Fibroblast of lung (primary cell): ENCODE measurements around the gene MYO3B. TPM values are rescaled to one million over a fixed set of nuclear protein-coding genes. Genes with fewer than 3 reads are reported as not detected.

ENCODE experiments used
- DNase-seq, 2 donors: peaks; one replicate each; pipeline versions ENCODE4 v3.0.0 to v3.0.0-alpha.2; 2010; ENCODE audit warnings: low read depth in 2 of 2
- H2AFZ ChIP-seq: 2 replicates; pipeline ENCODE4 v1.5.1; 2012; ENCODE audit warnings: low read length, control low read depth, inconsistent platforms
- H3K27ac ChIP-seq: 2 replicates; pipeline ENCODE4 v1.5.1; 2011; ENCODE audit warnings: low read length, control low read depth; ENCODE audit not compliant: insufficient read depth
- H3K27me3 ChIP-seq: 2 replicates; pipeline ENCODE4 v1.5.1; 2011; ENCODE audit warnings: mild to moderate bottlenecking, low read length; ENCODE audit not compliant: control insufficient read depth, insufficient read depth
- H3K36me3 ChIP-seq: 2 replicates; pipeline ENCODE4 v1.5.1; 2011; ENCODE audit warnings: low read length; ENCODE audit not compliant: control insufficient read depth, insufficient read depth
- H3K4me1 ChIP-seq: 2 replicates; pipeline ENCODE4 v1.5.1; 2011; ENCODE audit warnings: low read length; ENCODE audit not compliant: control insufficient read depth, insufficient read depth; ENCODE audit errors: extremely low read depth
- H3K4me2 ChIP-seq: 2 replicates; pipeline ENCODE4 v1.5.1; 2011; ENCODE audit warnings: low read length, control low read depth; ENCODE audit not compliant: insufficient read depth; ENCODE audit errors: extremely low read depth
- H3K4me3 ChIP-seq, 4 experiments: fragments of 200-600 bp in 1 of 4; sonication (generic) in 1 of 4; replicated peaks in 1 of 4; 2 replicates each; pipeline ENCODE4 v1.5.1; 2011 to 2016; ENCODE audit warnings: low read length in 4 of 4, low read depth in 3 of 4, mild to moderate bottlenecking in 3 of 4, control low read depth in 2 of 4, inconsistent platforms in 1 of 4, mixed read lengths in 1 of 4; ENCODE audit not compliant: insufficient read depth in 1 of 4; ENCODE audit errors: control extremely low read depth in 1 of 4
- H3K79me2 ChIP-seq: 2 replicates; pipeline ENCODE4 v1.5.1; 2012; ENCODE audit warnings: mild to moderate bottlenecking, low read length, inconsistent platforms; ENCODE audit not compliant: control insufficient read depth, insufficient read depth
- H3K9ac ChIP-seq: 2 replicates; pipeline ENCODE4 v1.5.1; 2011; ENCODE audit warnings: mild to moderate bottlenecking, low read length, control low read depth; ENCODE audit not compliant: insufficient read depth
- H3K9me3 ChIP-seq: 2 replicates; pipeline ENCODE4 v1.5.1; 2012; ENCODE audit warnings: low read depth, low read length; ENCODE audit not compliant: control insufficient read depth, insufficient read depth
- H4K20me1 ChIP-seq: 2 replicates; pipeline ENCODE4 v1.5.1; 2011; ENCODE audit warnings: low read length; ENCODE audit not compliant: control insufficient read depth, insufficient read depth; ENCODE audit errors: extremely low read depth
- CTCF ChIP-seq, 2 donors: IDR thresholded peaks in 1 of 2; conservative IDR thresholded peaks in 1 of 2; 1 replicate in 1 of 2; 2 replicates in 1 of 2; pipeline ENCODE4 v1.5.1; 2011 to 2012; ENCODE audit warnings: low read length in 2 of 2, control low read depth in 1 of 2, inconsistent platforms in 1 of 2, low read depth in 1 of 2, mild to moderate bottlenecking in 1 of 2
- EZH2 ChIP-seq: IDR thresholded peaks from 2 replicates; pipeline ENCODE4 v1.5.1; 2012; ENCODE audit warnings: low read length, control low read depth, mild to moderate bottlenecking; ENCODE audit errors: missing control alignments
- polyA plus RNA-seq, 2 donors: library from polyadenylated mRNA; depleted of rRNA in 1 of 2; stranded (reverse) in 1 of 2; unstranded in 1 of 2; fragments of >200 nt; gene quantifications; 2 replicates each; pipeline ENCODE4 v1.2.1, GENCODE V29; 2011 to 2012; ENCODE audit warnings: missing spikeins in 1 of 2
- total RNA-seq: library from RNA; depleted of rRNA; stranded (reverse); fragments of >200 nt; gene quantifications from 2 replicates; pipeline ENCODE4 v1.2.1, GENCODE V29; 2014

MYO3B gene
- total and polyA plus RNA-seq, 2 donors (not counting 1 experiment from before 2014, with no cell fraction given): 0.06 to 0.50 TPM

- no peak overlapping the region for H3K4me3 ChIP-seq
- no peaks in the 10 kb centered on the region for H3K27me3 ChIP-seq
- no peak overlapping the region for H2AFZ ChIP-seq
- H3K36me3 ChIP-seq: no peaks in the 10 kb centered on the region
- H3K9me3 ChIP-seq: no peaks in the 10 kb centered on the region
- H3K4me2 ChIP-seq: no peak overlapping the region
- no peaks in the 10 kb centered on the region for H3K4me1 ChIP-seq
- no peaks in the 10 kb centered on the region for H4K20me1 ChIP-seq
- DNase-seq: no peak
- no peak for TF ChIP-seq EZH2
- TF ChIP-seq CTCF (conservative IDR thresholded peaks at IDR 0.05 in 1 of 2, IDR thresholded peaks at IDR 0.05 in 1 of 2; ENCODE audit: low read depth in 1 of 2, low read length in 2 of 2): no peak
- no peaks in the 10 kb centered on the region for H3K79me2 ChIP-seq
- no peak overlapping the region for H3K9ac ChIP-seq
- no peak overlapping the region for H3K27ac ChIP-seq
Measured at GRCh38 chr2:170582313-170582712, 404.4 kb downstream of the MYO3B start.

- no peaks in the 10 kb centered on the region for H3K79me2 ChIP-seq
- peak in 1 of 2 donors; percentile 1 for DNase-seq
- no peak for TF ChIP-seq EZH2
- no peak for TF ChIP-seq CTCF (conservative IDR thresholded peaks at IDR 0.05 in 1 of 2, IDR thresholded peaks at IDR 0.05 in 1 of 2; ENCODE audit: low read depth in 1 of 2, low read length in 2 of 2)
- no peaks in the 10 kb centered on the region for H4K20me1 ChIP-seq
- H3K27me3 ChIP-seq: no peaks in the 10 kb centered on the region
- no peak overlapping the region for H3K4me2 ChIP-seq
- H3K27ac ChIP-seq: no peak overlapping the region
- no peaks in the 10 kb centered on the region for H3K36me3 ChIP-seq
- no peaks in the 10 kb centered on the region for H3K4me1 ChIP-seq
- no peaks in the 10 kb centered on the region for H3K9me3 ChIP-seq
- H3K4me3 ChIP-seq: no peak overlapping the region
- no peak overlapping the region for H3K9ac ChIP-seq
- no peak overlapping the region for H2AFZ ChIP-seq
Measured at GRCh38 chr2:170582751-170583463, 405.0 kb downstream of the MYO3B start.

GRCh38 chr2:170585067-170585466 is 407.1 kb downstream of the MYO3B start:
- no peak for DNase-seq
- Histone ChIP-seq H2AFZ (no peak overlapping the region), H3K27ac (no peak overlapping the region), H3K9ac (no peak overlapping the region), H3K36me3 (no peaks in the 10 kb centered on the region), H3K4me2 (no peak overlapping the region), H4K20me1 (no peaks in the 10 kb centered on the region), H3K79me2 (no peaks in the 10 kb centered on the region), H3K27me3 (no peaks in the 10 kb centered on the region), H3K4me1 (no peaks in the 10 kb centered on the region), H3K9me3 (no peaks in the 10 kb centered on the region), H3K4me3 (no peak overlapping the region)
- TF ChIP-seq CTCF (conservative IDR thresholded peaks at IDR 0.05 in 1 of 2, IDR thresholded peaks at IDR 0.05 in 1 of 2; ENCODE audit: low read depth in 1 of 2, low read length in 2 of 2) (no peak), EZH2 (no peak)
